Fibroblast of skin of right biceps (primary cell): ENCODE measurements around the gene CD2AP.

ENCODE experiments used
- DNase-seq: peaks from one replicate; pipeline ENCODE4 v3.0.0-alpha.2; 2013

Gene CD2AP

DNA sequence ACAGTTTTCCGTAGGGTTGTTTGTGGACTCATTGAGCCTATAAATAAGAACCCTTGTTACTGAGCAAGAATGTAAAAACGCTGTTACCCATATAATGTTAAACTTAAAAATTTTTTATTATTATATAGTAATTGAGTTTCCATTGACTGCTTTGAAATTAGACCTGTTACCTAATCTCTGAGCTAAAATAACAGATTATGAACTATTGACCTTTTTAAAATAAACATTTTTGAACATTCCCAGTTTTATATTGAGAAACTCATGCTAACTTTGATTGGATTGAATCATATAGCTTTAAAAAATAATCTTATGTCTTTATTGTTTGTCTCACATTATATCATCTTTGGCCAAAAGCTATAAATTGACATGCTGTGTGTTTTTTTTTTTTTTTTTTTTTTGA lies 95.5 kb downstream of the CD2AP start:
- DNase-seq, result no peak

DNA sequence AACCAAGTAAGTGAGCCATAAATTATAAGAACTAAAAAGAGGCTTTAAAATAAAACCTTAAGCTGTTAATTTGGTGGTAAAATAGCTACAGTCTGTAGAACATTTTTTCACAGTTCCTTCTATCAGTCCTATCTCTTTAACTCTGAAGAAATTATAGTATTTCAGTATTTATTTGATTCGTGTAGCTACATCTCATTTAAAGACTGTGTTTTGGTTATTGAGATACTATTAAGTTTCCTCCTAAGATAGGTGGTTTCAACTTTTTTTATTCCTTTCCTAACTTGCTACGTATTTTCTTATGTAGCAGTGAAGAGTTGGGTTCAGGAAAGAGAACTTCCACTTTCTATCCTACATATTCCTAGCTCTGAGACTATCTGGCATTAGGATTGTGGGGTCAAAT lies 97.2 kb downstream of the CD2AP start:
- no peak for DNase-seq

GRCh38 chr6:47579040-47579439 lies 101.5 kb downstream of the CD2AP start:
- DNase-seq, result peak; percentile 9

GRCh38 chr6:47581591-47581990 lies 104.0 kb downstream of the CD2AP start:
- DNase-seq, result no peak

DNA sequence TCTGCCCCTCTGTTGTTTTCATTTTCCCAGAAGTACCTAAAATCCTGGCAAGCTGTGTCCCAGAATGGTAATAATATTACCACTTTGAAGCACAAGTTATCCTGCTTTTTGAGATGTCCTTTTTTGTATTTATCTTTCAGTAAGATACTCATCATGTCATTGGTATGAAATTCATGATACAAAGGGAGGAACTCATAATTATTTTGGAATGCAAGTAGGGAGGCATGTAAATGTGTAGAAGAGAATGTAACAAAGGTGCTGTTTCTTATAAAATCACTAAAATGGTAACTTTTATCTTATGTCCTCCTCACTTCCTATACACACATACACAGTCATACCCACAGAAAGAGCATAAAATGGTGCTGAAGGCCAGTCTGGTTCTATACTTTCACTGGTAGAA lies 109.9 kb downstream of the CD2AP start:
- peak; percentile 55 for DNase-seq

GRCh38 chr6:47592131-47592840 lies 114.7 kb downstream of the CD2AP start:
- no peak for DNase-seq

DNA sequence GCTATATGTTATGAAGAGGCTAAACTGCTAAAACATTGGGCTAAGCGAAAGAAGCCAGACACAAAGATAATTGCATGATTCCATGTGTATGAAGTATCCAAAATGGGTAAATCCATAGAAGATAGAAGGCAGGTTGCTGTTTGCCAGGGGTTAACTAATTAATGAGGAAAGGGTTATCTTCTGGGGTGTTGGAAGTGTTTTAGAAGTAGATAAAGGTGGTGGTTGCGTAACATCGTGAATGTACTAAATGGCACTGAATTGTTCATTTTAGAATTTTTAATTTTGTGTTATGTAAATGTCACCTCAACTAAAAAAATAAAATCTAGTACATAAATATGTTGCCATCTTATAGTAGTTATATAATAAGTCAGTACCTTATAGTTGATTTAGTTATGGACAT lies 116.4 kb downstream of the CD2AP start:
- DNase-seq, result no peak

DNA sequence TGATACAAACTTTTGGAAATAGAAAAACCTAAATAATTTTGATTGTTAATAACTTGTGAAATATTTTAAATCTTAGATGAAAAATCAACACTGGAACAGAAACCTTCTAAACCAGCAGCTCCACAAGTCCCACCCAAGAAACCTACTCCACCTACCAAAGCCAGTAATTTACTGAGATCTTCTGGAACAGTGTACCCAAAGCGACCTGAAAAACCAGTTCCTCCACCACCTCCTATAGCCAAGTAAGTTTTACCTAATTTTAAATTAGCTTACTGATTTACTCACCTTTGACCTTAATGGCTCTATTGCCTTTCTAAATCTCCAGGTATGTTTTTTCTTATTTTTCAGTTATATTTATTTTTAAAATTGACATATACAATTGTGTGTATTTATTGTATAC lies 118.2 kb downstream of the CD2AP start:
- no peak for DNase-seq

- DNase-seq, result no peak
These were observed 120.8 kb downstream of the CD2AP start for GRCh38 chr6:47598367-47598766.

GRCh38 chr6:47599512-47599911 lies 121.9 kb downstream of the CD2AP start:
- no peak for DNase-seq

- no peak for DNase-seq
These were observed 125.6 kb downstream of the CD2AP start for GRCh38 chr6:47603227-47603626.

- no peak for DNase-seq
These were observed 126.4 kb downstream of the CD2AP start for GRCh38 chr6:47603995-47604394.

GRCh38 chr6:47621838-47622449 lies 144.4 kb downstream of the CD2AP start:
- no peak for DNase-seq

GRCh38 chr6:47626782-47627181 lies 149.2 kb downstream of the CD2AP start:
- no peak for DNase-seq

GRCh38 chr6:47628448-47629272 lies 151.1 kb downstream of the CD2AP start:
- no peak for DNase-seq

DNA sequence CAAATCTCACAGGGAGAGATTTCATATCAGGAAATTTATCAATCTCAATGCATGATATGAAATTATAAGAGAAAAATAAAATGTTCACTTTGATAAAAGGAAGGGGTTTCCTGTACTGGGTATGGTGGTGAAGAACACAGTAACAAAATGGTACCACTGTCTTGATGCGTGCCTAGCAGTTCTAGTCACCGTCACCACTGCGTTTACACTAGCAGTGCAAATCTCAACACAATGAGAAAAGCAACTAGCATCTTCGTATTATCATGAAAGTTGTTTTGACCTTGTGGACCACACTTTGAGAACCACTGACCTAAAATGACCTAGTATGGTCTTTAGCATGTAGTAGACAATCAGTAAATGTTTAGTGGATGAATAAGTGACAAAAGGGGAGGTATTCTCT lies 152.4 kb downstream of the CD2AP start:
- DNase-seq, result no peak

DNA sequence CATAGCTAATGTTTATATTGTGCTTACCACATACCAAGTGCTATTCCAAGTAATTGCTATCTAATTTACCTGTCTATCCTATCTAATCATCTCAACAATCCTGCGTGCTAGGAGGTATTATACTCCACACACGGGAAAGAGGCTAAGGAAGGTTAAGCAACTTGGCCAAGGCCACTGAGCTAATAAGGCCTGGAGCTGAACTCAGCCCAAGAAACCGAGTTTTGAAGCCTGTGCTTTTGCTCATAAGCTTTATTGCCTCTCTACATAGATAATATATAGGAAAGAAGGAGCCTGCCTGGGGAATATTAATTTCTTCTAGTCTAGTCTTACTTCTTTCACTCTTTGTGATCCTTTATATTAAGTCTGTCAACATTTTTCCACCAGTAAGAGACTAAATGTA lies 153.0 kb downstream of the CD2AP start:
- DNase-seq, result no peak

GRCh38 chr6:47631269-47631772 lies 153.7 kb downstream of the CD2AP start:
- peak; percentile 42 for DNase-seq

- no peak for DNase-seq
These were observed 154.2 kb downstream of the CD2AP start for GRCh38 chr6:47631797-47632196.

DNA sequence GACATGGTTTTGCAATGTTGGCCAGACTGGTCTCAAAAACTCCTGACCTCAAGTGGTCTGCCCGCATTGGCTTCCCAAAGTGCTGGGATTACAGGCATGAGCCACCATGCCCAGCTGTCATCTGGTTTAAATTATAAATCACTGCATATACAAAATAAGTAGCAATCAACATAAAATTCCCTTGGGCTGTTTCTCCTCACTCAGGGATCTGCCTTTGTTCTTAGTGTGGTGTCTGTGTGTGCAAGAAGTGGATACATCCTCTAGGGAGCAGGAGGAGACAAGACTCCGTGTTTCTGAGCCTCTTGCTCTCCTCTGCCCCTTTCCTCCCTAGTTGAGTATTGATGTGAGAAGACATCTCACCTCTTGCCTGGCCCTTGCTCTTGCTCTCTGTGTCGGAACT lies 155.6 kb downstream of the CD2AP start:
- DNase-seq, result no peak

DNA sequence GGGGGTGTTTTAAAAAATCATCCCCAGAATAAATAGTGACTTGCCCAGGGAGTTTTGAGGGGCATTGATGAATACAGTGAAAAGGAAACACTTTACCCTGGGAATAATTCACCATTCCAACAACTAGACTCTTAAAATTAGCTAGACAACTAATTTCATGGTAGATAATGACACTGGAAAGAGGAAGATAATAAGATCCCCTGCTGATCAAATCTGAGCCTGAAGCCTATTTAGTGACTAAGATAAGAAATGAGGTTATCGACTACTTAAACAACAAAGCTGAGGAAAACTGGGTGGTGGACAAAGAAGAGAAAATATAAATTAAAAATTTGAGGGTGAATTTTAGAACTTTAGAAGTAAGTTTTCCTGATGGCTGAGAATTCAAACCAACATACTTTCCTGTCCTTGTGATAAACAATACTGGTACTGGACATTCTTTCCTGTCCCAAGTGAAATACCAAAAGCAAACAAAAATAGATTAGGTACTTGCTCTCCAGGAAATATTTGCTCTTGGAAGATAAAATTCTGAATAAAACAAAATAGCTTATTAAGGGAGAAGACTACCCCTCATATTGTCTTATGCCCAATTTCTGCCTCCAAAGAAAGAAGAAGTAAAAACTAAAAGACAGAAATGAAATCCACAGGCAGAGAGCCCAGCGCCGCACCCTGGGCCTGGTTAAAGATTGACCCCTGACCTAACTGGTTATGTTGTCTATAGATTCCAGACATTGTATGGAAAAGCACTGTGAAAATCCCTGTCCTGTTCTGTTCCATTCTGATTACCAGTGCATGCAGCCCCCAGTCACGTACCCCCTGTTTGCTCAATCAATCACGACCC lies 156.8 kb downstream of the CD2AP start:
- DNase-seq, result no peak

- DNase-seq, result no peak
These were observed 169.1 kb downstream of the CD2AP start for GRCh38 chr6:47646689-47647088.

GRCh38 chr6:47647188-47647587 lies 169.6 kb downstream of the CD2AP start:
- DNase-seq, result no peak
